Gastrocnemius medialis (tissue), 4 donors: ENCODE measurements around the gene ATP7B.

Experiments
- POLR2A ChIP-seq, 2 donors: fragments of 450-650 bp; IDR thresholded peaks; one replicate each; pipeline ENCODE4 v1.6.1; 2017; ENCODE audit warnings: antibody characterized with exemption in 2 of 2, mild to moderate bottlenecking in 2 of 2, moderate library complexity in 2 of 2
- TF ChIP-seq, protein P1 (sequence below), 5 experiments: fragments of 450-650 bp in 3 of 5; fragments of 200-600 bp in 2 of 5; sonication (generic) in 2 of 5; IDR thresholded peaks in 4 of 5; conservative IDR thresholded peaks in 1 of 5; 1 replicate in 4 of 5; 2 replicates in 1 of 5; pipeline ENCODE4 v1.5.1; 2016 to 2019; ENCODE audit warnings: antibody characterized with exemption in 5 of 5, mild to moderate bottlenecking in 3 of 5, moderate library complexity in 3 of 5

DNA sequence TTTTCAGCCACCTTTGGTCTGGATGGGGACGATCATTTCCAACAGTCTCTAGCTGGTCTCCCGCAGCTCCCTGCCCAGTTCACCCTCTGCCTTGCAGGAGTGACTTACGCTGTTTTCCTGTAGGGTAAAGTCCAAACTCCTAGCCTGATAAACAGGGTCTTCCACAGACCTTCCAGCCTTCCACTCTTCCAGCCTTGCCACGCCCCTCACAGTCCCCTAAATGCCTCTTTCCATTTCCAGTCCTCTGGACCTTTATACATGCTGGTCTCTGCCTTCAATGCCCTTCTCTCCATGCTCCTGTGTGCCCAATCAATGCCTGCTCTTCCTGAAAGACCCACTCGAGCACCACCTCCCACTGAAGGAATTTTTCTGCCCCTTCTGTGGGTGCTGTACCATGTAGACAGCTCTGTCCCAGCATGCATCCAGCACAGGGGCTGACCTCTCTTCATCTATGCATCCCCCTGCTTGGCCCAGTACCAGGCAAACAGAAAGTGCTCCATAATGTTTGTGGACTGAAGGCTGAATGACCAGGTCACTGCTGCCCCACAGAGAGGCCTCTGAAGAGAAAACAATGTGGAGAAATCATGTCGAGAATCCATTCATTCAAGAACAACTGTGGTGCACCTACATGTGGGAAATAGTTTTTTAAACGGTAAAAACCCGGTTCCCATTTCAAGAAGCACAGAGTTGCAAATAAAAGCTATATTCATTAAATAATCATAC lies 4.6 kb downstream of the ATP7B start:
- no peak for TF ChIP-seq POLR2A (IDR thresholded peaks at IDR 0.05)
- TF ChIP-seq, protein P1, sequence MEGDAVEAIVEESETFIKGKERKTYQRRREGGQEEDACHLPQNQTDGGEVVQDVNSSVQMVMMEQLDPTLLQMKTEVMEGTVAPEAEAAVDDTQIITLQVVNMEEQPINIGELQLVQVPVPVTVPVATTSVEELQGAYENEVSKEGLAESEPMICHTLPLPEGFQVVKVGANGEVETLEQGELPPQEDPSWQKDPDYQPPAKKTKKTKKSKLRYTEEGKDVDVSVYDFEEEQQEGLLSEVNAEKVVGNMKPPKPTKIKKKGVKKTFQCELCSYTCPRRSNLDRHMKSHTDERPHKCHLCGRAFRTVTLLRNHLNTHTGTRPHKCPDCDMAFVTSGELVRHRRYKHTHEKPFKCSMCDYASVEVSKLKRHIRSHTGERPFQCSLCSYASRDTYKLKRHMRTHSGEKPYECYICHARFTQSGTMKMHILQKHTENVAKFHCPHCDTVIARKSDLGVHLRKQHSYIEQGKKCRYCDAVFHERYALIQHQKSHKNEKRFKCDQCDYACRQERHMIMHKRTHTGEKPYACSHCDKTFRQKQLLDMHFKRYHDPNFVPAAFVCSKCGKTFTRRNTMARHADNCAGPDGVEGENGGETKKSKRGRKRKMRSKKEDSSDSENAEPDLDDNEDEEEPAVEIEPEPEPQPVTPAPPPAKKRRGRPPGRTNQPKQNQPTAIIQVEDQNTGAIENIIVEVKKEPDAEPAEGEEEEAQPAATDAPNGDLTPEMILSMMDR (IDR thresholded peaks at IDR 0.05 in 4 of 5, conservative IDR thresholded peaks at IDR 0.05 in 1 of 5), result no peak
